Measurements from ENCODE around the gene SDK1.

DNA sequence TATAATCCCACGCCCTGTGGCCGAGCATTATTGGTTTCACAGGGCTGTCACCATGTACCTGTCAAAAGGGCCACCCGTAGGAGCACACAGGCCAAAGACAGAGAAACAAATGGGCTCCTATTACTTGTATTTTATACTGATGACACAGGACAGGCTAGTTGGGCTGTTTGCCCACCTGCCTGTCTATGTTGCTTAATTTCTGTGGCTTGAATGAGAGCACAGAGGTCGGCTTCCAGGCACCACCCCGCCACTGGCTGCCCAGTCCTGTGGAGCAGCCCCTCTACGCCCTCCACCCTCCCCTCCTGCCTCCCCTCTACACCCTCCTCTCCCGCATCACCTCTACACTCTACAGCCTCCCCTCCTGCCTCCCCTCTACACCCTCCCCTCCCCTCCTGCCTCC, 652.9 kb downstream of the SDK1 start:
- TF ChIP-seq EZH2 (IDR thresholded peaks at IDR 0.05; ENCODE audit: insufficient read depth, poor library complexity, severe bottlenecking) (no peak), EZH2phosphoT487 (IDR thresholded peaks at IDR 0.05; ENCODE audit: insufficient read depth, low read depth) (no peak)

Measured in GM23248 (cell line).